WERI-Rb-1 (cell line): Measurements from ENCODE around the gene VGLL4.

ENCODE experiments used
- DNase-seq: peaks from one replicate; pipeline ENCODE4 v3.0.0-alpha.2; 2020
- H3K27ac ChIP-seq: fragments of 250-450 bp; sonication (Bioruptor Pico); 2 replicates; pipeline ENCODE4 v1.5.1; 2020; ENCODE audit warnings: mild to moderate bottlenecking, moderate library complexity
- H3K27me3 ChIP-seq: fragments of 250-450 bp; sonication (Bioruptor Pico); 2 replicates; pipeline ENCODE4 v1.5.1; 2021; ENCODE audit warnings: mild to moderate bottlenecking, low read depth, moderate library complexity; ENCODE audit not compliant: insufficient read depth, severe bottlenecking
- H3K36me3 ChIP-seq: fragments of 250-450 bp; sonication (Bioruptor Pico); 2 replicates; pipeline ENCODE4 v1.5.1; 2020; ENCODE audit warnings: mild to moderate bottlenecking, moderate library complexity
- H3K4me3 ChIP-seq: 2 replicates; pipeline ENCODE4 v1.5.1; 2011; ENCODE audit warnings: low read depth, mild to moderate bottlenecking, control low read depth, low read length
- H3K9me3 ChIP-seq: fragments of 250-450 bp; sonication (Bioruptor Pico); 2 replicates; pipeline ENCODE4 v1.5.1; 2021; ENCODE audit warnings: mild to moderate bottlenecking, moderate library complexity; ENCODE audit not compliant: severe bottlenecking
- CTCF ChIP-seq: IDR thresholded peaks from 2 replicates; pipeline ENCODE4 v1.5.1; 2011; ENCODE audit warnings: low read depth, mild to moderate bottlenecking, control low read depth, inconsistent platforms, low read length

The VGLL4 gene

GRCh38 chr3:11655196-11655928 is 11.6 kb upstream of the VGLL4 start:
- H3K27ac ChIP-seq = no peak overlapping the region
- H3K36me3 ChIP-seq = no peaks in the 10 kb centered on the region; the same call in 1 of the 2 replicates

GRCh38 chr3:11654166-11654565 is 10.5 kb upstream of the VGLL4 start:
- no peaks in the 10 kb centered on the region; the same call in 1 of the 2 replicates for H3K36me3 ChIP-seq
- no peak overlapping the region for H3K27ac ChIP-seq
- no peak for TF ChIP-seq CTCF
- no peak overlapping the region for H3K4me3 ChIP-seq
- no peaks in the 10 kb centered on the region for H3K27me3 ChIP-seq
- no peaks in the 10 kb centered on the region for H3K9me3 ChIP-seq
- DNase-seq = no peak

More at GRCh38 chr3:11655196-11655928, 11.6 kb upstream of the VGLL4 start:
- Histone ChIP-seq H3K9me3 (no peaks in the 10 kb centered on the region), H3K27me3 (no peaks in the 10 kb centered on the region), H3K4me3 (no peak overlapping the region)
- TF ChIP-seq CTCF = peak; percentile 74
- DNase-seq = peak; percentile 55

GRCh38 chr3:11653298-11654055 is 9.8 kb upstream of the VGLL4 start:
- DNase-seq = no peak
- TF ChIP-seq CTCF = no peak
- no peaks in the 10 kb centered on the region for H3K9me3 ChIP-seq
- H3K27me3 ChIP-seq = no peaks in the 10 kb centered on the region
- no peak overlapping the region for H3K4me3 ChIP-seq
- no peak overlapping the region for H3K27ac ChIP-seq
- H3K36me3 ChIP-seq = no peaks in the 10 kb centered on the region; the same call in 1 of the 2 replicates

GRCh38 chr3:11651900-11652299 is 8.2 kb upstream of the VGLL4 start:
- H3K27me3 ChIP-seq = no peaks in the 10 kb centered on the region
- no peaks in the 10 kb centered on the region for H3K9me3 ChIP-seq

GRCh38 chr3:11651477-11651876 is 7.8 kb upstream of the VGLL4 start:
- Histone ChIP-seq H3K9me3 (no peaks in the 10 kb centered on the region), H3K36me3 (no peaks in the 10 kb centered on the region; the same call in 1 of the 2 replicates), H3K27me3 (no peaks in the 10 kb centered on the region), H3K27ac (no peak overlapping the region), H3K4me3 (no peak overlapping the region)
- no peak for DNase-seq
- TF ChIP-seq CTCF = no peak

More at GRCh38 chr3:11651900-11652299, 8.2 kb upstream of the VGLL4 start:
- no peak for DNase-seq
- H3K36me3 ChIP-seq = no peaks in the 10 kb centered on the region; the same call in 1 of the 2 replicates
- no peak overlapping the region for H3K4me3 ChIP-seq
- TF ChIP-seq CTCF = no peak
- no peak overlapping the region for H3K27ac ChIP-seq
